ENCODE results near the gene CCDC57.

- TF ChIP-seq, protein P1, sequence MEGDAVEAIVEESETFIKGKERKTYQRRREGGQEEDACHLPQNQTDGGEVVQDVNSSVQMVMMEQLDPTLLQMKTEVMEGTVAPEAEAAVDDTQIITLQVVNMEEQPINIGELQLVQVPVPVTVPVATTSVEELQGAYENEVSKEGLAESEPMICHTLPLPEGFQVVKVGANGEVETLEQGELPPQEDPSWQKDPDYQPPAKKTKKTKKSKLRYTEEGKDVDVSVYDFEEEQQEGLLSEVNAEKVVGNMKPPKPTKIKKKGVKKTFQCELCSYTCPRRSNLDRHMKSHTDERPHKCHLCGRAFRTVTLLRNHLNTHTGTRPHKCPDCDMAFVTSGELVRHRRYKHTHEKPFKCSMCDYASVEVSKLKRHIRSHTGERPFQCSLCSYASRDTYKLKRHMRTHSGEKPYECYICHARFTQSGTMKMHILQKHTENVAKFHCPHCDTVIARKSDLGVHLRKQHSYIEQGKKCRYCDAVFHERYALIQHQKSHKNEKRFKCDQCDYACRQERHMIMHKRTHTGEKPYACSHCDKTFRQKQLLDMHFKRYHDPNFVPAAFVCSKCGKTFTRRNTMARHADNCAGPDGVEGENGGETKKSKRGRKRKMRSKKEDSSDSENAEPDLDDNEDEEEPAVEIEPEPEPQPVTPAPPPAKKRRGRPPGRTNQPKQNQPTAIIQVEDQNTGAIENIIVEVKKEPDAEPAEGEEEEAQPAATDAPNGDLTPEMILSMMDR (IDR thresholded peaks at IDR 0.05), result no peak
- no peak for TF ChIP-seq POLR2A (IDR thresholded peaks at IDR 0.05)
These were observed 156.5 kb downstream of the CCDC57 start for GRCh38 chr17:82055965-82056728.

All from right lobe of liver (tissue), 4 donors.